ENCODE measurements around the gene LMLN.

Gene LMLN

GRCh38 chr3:197942956-197943556 lies 17.0 kb upstream of the LMLN start:
- Histone ChIP-seq H3K9me2 (replicated peaks; ENCODE audit: control insufficient read depth, low read length) (no peaks in the 10 kb centered on the region), H3K4me3 (ENCODE audit: low read length) (no peak overlapping the region), H3K36me3 (ENCODE audit: control insufficient read depth, low read length) (no peaks in the 10 kb centered on the region), H3K4me2 (ENCODE audit: low read length) (no peak overlapping the region), H3F3A (ENCODE audit: control insufficient read depth, insufficient read depth) (peaks cover 7% of the 10 kb centered on the region; the same call in 1 of the 2 replicates), H3K79me2 (ENCODE audit: control insufficient read depth, low read length) (no peaks in the 10 kb centered on the region), H3K9me3 (ENCODE audit: control insufficient read depth, insufficient read depth, low read length) (no peaks in the 10 kb centered on the region), H3K27me3 (ENCODE audit: control insufficient read depth, low read length) (no peaks in the 10 kb centered on the region), H3K4me1 (ENCODE audit: control insufficient read depth, low read length) (peaks cover 5% of the 10 kb centered on the region; the same call in 1 of the 2 replicates), H3K27ac (ENCODE audit: low read depth, low read length) (no peak overlapping the region), H4K20me1 (ENCODE audit: control insufficient read depth, insufficient read depth, low read depth, low read length) (no peaks in the 10 kb centered on the region)
- TF ChIP-seq CTCF (IDR thresholded peaks at IDR 0.05; ENCODE audit: low read depth, low read length, poor library complexity, severe bottlenecking) (peak; percentile 76), EZH2phosphoT487 (IDR thresholded peaks at IDR 0.05; ENCODE audit: borderline replicate concordance, low read length) (no peak)

GRCh38 chr3:197949191-197949777 lies 10.7 kb upstream of the LMLN start:
- Histone ChIP-seq H3F3A (ENCODE audit: control insufficient read depth, insufficient read depth) (peaks cover 35% of the 10 kb centered on the region), H3K9me2 (replicated peaks; ENCODE audit: control insufficient read depth, low read length) (no peaks in the 10 kb centered on the region)
- TF ChIP-seq EZH2phosphoT487 (IDR thresholded peaks at IDR 0.05; ENCODE audit: borderline replicate concordance, low read length): no peak
- no peak for TF ChIP-seq CTCF (IDR thresholded peaks at IDR 0.05; ENCODE audit: low read depth, low read length, poor library complexity, severe bottlenecking)

GRCh38 chr3:197949778-197950676 lies 10.0 kb upstream of the LMLN start, which contains the start of gene RPL35A:
TSS of gene RPL35A (plus strand) at chr3:197950190. CDS start at chr3:197950968, 778 bp downstream.
- TF ChIP-seq EZH2phosphoT487 (IDR thresholded peaks at IDR 0.05; ENCODE audit: borderline replicate concordance, low read length) (no peak), CTCF (IDR thresholded peaks at IDR 0.05; ENCODE audit: low read depth, low read length, poor library complexity, severe bottlenecking) (no peak)
- Histone ChIP-seq H3K27me3 (ENCODE audit: control insufficient read depth, low read length) (no peaks in the 10 kb centered on the region; the same call in 1 of the 2 replicates), H4K20me1 (ENCODE audit: control insufficient read depth, insufficient read depth, low read depth, low read length) (peaks cover 6% of the 10 kb centered on the region; the same call in 1 of the 2 replicates), H3K4me3 (ENCODE audit: low read length) (peak within 1 kb of the TSS; percentile 94), H3K4me1 (ENCODE audit: control insufficient read depth, low read length) (peaks cover 36% of the 10 kb centered on the region), H3F3A (ENCODE audit: control insufficient read depth, insufficient read depth) (peaks cover 41% of the 10 kb centered on the region), H3K27ac (ENCODE audit: low read depth, low read length) (peak within 1 kb of the TSS; percentile 67), H3K4me2 (ENCODE audit: low read length) (peak within 1 kb of the TSS; percentile 89), H3K79me2 (ENCODE audit: control insufficient read depth, low read length) (peaks cover 49% of the 10 kb centered on the region), H3K9me3 (ENCODE audit: control insufficient read depth, insufficient read depth, low read length) (no peaks in the 10 kb centered on the region), H3K9me2 (replicated peaks; ENCODE audit: control insufficient read depth, low read length) (no peaks in the 10 kb centered on the region), H3K36me3 (ENCODE audit: control insufficient read depth, low read length) (peaks cover 50% of the 10 kb centered on the region)

More at GRCh38 chr3:197949191-197949777, 10.7 kb upstream of the LMLN start:
- Histone ChIP-seq H3K4me1 (ENCODE audit: control insufficient read depth, low read length) (peaks cover 36% of the 10 kb centered on the region), H3K79me2 (ENCODE audit: control insufficient read depth, low read length) (peaks cover 44% of the 10 kb centered on the region), H3K36me3 (ENCODE audit: control insufficient read depth, low read length) (peaks cover 42% of the 10 kb centered on the region), H3K4me3 (ENCODE audit: low read length) (peak overlapping the region; percentile 94), H4K20me1 (ENCODE audit: control insufficient read depth, insufficient read depth, low read depth, low read length) (peaks cover 6% of the 10 kb centered on the region; the same call in 1 of the 2 replicates), H3K9me3 (ENCODE audit: control insufficient read depth, insufficient read depth, low read length) (no peaks in the 10 kb centered on the region), H3K27ac (ENCODE audit: low read depth, low read length) (0 out of 2 replicates have a peak overlapping the region, but pooled peaks have one; percentile 67), H3K27me3 (ENCODE audit: control insufficient read depth, low read length) (no peaks in the 10 kb centered on the region; the same call in 1 of the 2 replicates), H3K4me2 (ENCODE audit: low read length) (peak overlapping the region; percentile 89)

Measured in DOHH2 (cell line).